Progenitor cell of endocrine pancreas (in vitro differentiated cells): ENCODE data around the gene ZFYVE21. TPM values are rescaled to one million over a fixed set of nuclear protein-coding genes. Genes with fewer than 3 reads are reported as not detected.
A peak's percentile ranks its signal among the peaks of the same experiment; 100 is the strongest.

Experiments used
- DNase-seq: peaks from one replicate; pipeline ENCODE4 v3.0.0; 2021; ENCODE audit warnings: low spot score; ENCODE audit not compliant: unreplicated experiment
- H3K27ac Mint-ChIP-seq: 2 replicates; pipeline ENCODE4 v1.8.0; 2021; ENCODE audit warnings: mild to moderate bottlenecking, moderate library complexity, mixed read lengths
- H3K27me3 Mint-ChIP-seq: 2 replicates; pipeline ENCODE4 v1.8.0; 2021; ENCODE audit warnings: mixed read lengths
- H3K36me3 Mint-ChIP-seq: 2 replicates; pipeline ENCODE4 v1.8.0; 2022; ENCODE audit warnings: mixed read lengths; ENCODE audit not compliant: insufficient read depth
- H3K4me1 Mint-ChIP-seq: 2 replicates; pipeline ENCODE4 v1.8.0; 2021; ENCODE audit warnings: low read depth, mixed read lengths
- H3K4me3 Mint-ChIP-seq: 2 replicates; pipeline ENCODE4 v1.8.0; 2021; ENCODE audit warnings: low read depth, mild to moderate bottlenecking, moderate library complexity, mixed read lengths
- H3K9me3 Mint-ChIP-seq: 2 replicates; pipeline ENCODE4 v1.8.0; 2021; ENCODE audit warnings: low read depth, mixed read lengths
- total RNA-seq: library from RNA; stranded (reverse); gene quantifications from 2 replicates; pipeline ENCODE4 v1.2.1, GENCODE V29; 2021
- TF ChIP-seq, protein P1 (sequence below): fragments of 200-600 bp; sonication (generic); IDR thresholded peaks from one replicate; pipeline ENCODE4 v1.5.0; 2021; ENCODE audit warnings: antibody characterized with exemption, mild to moderate bottlenecking; ENCODE audit not compliant: unreplicated experiment

The ZFYVE21 gene
- total RNA-seq, 1 donor from 2014 or later: 47.2 TPM

DNA sequence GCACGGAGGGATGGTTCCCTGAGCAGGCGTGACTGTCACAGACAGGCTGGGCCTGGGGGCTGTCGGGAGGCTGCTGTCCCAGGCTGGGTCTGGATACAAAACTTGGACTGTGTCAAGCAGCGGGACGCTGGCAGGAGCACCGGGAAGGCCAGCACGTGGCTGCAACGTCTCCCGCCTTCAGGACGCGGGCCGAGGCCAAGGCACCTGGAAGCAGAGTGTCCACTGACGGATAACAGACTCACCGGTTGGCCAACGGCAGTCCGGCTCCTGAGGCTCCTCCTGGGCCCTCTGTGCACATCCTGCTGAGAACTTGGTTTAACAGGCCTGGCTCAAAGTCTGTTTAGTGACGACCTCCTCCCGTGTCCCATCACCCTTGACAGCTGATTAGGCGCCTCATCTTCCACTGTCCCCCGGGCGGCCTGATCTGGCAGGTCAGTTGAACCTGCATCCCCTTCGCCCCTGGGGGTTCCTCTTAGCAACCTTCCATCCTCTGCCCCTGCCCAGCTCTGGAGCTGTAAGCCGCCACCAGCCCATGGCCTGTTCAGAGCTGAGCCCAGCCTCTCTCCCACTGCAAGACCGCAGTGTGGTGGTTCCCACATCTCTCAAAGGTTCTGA, 2.9 kb upstream of the ZFYVE21 start:
- TF ChIP-seq, protein P1, sequence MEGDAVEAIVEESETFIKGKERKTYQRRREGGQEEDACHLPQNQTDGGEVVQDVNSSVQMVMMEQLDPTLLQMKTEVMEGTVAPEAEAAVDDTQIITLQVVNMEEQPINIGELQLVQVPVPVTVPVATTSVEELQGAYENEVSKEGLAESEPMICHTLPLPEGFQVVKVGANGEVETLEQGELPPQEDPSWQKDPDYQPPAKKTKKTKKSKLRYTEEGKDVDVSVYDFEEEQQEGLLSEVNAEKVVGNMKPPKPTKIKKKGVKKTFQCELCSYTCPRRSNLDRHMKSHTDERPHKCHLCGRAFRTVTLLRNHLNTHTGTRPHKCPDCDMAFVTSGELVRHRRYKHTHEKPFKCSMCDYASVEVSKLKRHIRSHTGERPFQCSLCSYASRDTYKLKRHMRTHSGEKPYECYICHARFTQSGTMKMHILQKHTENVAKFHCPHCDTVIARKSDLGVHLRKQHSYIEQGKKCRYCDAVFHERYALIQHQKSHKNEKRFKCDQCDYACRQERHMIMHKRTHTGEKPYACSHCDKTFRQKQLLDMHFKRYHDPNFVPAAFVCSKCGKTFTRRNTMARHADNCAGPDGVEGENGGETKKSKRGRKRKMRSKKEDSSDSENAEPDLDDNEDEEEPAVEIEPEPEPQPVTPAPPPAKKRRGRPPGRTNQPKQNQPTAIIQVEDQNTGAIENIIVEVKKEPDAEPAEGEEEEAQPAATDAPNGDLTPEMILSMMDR: no peak
- no peak overlapping the region for H3K27ac Mint-ChIP-seq
- H3K27me3 Mint-ChIP-seq: no peaks in the 10 kb centered on the region
- no peaks in the 10 kb centered on the region for H3K9me3 Mint-ChIP-seq
- H3K4me1 Mint-ChIP-seq: peaks cover 14% of the 10 kb centered on the region
- H3K36me3 Mint-ChIP-seq: peaks cover 1% of the 10 kb centered on the region
- H3K4me3 Mint-ChIP-seq: no peak overlapping the region
- no peak for DNase-seq

DNA sequence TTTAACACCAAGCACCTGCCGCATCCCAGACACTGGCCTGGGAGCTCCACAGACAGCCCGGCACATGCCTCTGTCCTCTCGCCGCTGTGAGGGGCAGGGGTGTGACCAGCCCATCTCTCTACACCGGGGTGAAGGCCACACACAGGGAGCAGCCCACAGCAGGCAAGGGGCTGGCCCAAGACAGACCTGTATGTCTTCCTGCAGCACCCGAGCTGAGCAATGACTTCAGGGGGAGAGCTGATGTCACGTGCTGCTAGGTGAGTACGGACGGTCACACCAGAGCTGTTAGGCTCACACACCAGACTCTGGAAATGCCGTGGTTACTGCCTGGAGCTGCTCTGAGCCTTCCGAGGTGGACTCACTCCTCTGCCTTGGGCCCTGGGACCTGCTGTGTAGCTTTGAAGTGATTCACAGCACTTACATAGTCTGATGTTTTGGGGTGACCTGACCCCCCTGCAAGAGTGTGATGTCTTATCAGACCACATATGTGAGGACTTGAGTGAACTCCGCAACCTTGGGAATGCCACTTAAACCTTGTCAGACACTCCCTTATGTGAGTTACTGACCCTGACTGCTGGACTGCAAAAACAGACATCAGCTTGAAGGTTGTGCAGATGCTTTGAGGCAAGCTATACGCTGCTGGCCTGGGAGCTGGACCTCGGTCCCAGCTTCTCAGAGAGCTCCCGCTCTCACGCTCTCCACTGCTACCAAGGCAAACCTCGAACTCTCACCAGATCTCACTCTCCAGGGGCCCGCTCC, 2.1 kb upstream of the ZFYVE21 start:
- Mint-ChIP-seq H3K4me1 (peaks cover 18% of the 10 kb centered on the region), H3K9me3 (no peaks in the 10 kb centered on the region), H3K4me3 (peak overlapping the region; percentile 82), H3K36me3 (peaks cover 3% of the 10 kb centered on the region), H3K27ac (peak overlapping the region; percentile 82), H3K27me3 (no peaks in the 10 kb centered on the region)
- no peak for DNase-seq
- TF ChIP-seq, protein P1: no peak

DNA sequence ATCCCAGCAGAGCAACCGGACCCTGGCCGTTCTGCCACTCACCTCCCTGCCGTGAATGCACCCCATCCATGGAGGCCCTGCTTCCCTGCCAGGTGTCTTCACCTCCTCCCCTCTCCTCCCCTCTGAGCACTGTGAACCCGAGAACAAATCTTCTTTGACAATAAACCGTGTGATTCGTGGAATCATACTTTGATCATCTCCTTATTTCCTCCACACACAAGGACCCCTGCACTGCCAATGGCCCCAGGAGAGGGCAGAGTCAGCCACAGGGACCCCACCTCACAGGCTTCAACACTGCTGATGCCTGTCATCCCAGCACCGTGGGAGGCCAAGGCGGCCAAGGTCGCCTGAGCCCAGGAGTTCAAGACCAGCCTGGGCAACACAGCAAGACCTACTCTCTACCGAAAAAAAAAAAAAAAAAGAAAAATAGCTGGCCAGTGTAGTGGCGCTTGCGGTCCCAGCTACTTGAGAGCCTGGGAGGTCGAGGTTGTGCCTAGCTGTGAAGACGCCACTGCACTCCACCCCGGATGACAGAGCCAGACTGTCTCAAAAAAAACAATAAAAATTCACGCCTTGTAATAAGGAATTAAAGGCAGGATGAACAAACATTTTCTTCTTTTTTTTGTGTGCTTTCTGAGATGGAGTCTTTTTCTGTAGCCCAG, 1.4 kb upstream of the ZFYVE21 start:
- H3K36me3 Mint-ChIP-seq: peaks cover 3% of the 10 kb centered on the region
- DNase-seq: no peak
- H3K27ac Mint-ChIP-seq: peak overlapping the region; percentile 82
- TF ChIP-seq, protein P1: no peak
- peaks cover 22% of the 10 kb centered on the region for H3K4me1 Mint-ChIP-seq
- no peaks in the 10 kb centered on the region for H3K27me3 Mint-ChIP-seq
- H3K9me3 Mint-ChIP-seq: no peaks in the 10 kb centered on the region
- peak overlapping the region; percentile 82 for H3K4me3 Mint-ChIP-seq

GRCh38 chr14:103716091-103716801, 636 bp downstream of the ZFYVE21 start:
- peak overlapping the region; percentile 78 for H3K27ac Mint-ChIP-seq
- DNase-seq: peak; percentile 37
- no peaks in the 10 kb centered on the region for H3K27me3 Mint-ChIP-seq

More at GRCh38 chr14:103716091-103716801, 636 bp downstream of the ZFYVE21 start:
- peaks cover 22% of the 10 kb centered on the region for H3K4me1 Mint-ChIP-seq
- peaks cover 3% of the 10 kb centered on the region for H3K36me3 Mint-ChIP-seq
- peak overlapping the region; percentile 80 for H3K4me3 Mint-ChIP-seq
- TF ChIP-seq, protein P1: no peak
- no peaks in the 10 kb centered on the region for H3K9me3 Mint-ChIP-seq
